ENCODE results near the gene SH2D4B.

The SH2D4B gene

GRCh38 chr10:80596391-80597257 lies 58.9 kb downstream of the SH2D4B start:
- DNase-seq = peak; percentile 38

GRCh38 chr10:80598084-80598798 lies 60.5 kb downstream of the SH2D4B start:
- DNase-seq = no peak

DNA sequence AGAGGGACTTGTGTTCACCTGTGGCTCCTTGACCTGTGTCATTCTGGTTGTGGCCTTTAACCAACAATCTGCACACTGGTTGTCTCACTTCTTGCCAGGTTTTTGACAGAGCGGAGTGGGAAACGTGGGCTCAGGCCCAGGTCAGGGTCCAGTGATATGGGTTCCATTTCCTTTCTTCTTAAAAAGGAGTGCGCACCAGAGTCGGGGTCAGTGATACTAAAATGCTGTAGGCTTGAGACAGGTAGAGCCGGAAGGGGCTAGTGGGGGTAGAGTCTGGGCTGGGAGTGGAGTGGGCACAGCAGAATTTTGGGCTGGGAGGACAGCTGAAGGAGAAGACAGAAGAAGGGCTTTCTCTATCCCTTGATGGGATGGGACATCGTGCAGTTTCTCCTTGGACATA lies 61.2 kb downstream of the SH2D4B start:
- DNase-seq = no peak

DNA sequence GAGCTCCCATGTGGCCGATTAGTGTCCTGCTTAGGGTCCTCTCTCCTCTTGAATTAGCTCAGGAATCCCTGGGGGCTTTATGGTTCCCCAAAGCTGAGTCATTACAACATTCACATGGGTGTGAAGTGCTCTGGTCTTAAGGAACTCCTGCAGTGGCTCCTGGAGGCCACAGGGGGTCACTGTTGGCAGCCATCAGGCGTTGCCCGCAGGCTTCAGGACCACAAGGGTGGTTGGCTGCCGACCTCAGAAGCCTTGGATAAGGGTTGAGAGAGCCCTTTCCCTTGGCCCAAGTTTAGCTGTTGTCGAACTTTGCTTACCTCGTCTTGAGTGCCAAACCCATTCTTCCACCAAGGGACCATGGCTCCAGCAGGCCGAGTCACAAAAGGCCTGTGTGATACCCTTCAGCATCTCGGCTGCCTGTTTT lies 61.7 kb downstream of the SH2D4B start:
- DNase-seq = peak; percentile 49

GRCh38 chr10:80600256-80600655 lies 62.6 kb downstream of the SH2D4B start:
- DNase-seq = no peak

DNA sequence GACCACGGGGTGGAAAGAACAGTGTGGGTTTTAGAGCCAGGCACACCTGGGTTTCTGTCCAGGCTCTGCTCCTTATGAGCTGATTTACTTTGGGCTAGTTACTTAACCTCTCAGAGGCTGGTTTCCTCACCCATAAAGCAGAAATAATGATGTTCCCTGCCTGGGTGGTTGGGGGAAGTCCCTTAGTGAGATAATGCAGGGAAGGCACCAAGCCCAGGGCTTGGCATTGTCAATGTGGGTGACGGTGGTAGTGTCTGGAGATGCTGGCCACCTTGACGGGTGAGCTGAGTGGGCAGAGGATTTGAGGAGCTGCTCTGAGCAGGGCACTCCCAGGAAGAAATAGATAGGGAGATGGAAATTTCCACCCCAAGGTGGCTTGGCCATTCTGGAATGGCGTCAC lies 65.2 kb downstream of the SH2D4B start:
- no peak for DNase-seq

GRCh38 chr10:80603516-80603915 lies 65.8 kb downstream of the SH2D4B start:
- no peak for DNase-seq

GRCh38 chr10:80608706-80609105 lies 71.0 kb downstream of the SH2D4B start:
- no peak for DNase-seq

DNA sequence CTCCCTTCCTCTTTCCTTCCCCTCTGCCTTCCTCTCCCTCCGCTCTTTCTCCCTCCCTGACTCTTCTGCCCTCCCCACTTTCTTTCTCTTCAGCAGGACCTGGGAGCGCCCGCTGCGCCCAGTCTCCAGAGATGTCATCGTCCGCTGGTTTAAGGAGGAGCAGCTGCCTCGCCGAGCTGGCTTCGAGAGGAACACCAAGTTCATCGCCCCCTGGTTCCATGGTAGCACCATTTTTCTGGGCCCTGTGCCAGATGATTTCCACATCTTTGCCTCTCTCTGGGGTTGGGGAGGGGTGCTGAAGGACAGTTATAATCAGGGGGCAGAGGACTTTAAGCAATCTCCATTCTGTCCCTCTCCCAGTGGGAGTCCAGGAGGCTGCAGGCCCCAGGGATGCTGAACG lies 71.6 kb downstream of the SH2D4B start:
- no peak for DNase-seq

- no peak for DNase-seq
Measured at GRCh38 chr10:80611481-80612185, 73.9 kb downstream of the SH2D4B start.

- DNase-seq = no peak
Measured at GRCh38 chr10:80612261-80612660, 74.6 kb downstream of the SH2D4B start.

DNA sequence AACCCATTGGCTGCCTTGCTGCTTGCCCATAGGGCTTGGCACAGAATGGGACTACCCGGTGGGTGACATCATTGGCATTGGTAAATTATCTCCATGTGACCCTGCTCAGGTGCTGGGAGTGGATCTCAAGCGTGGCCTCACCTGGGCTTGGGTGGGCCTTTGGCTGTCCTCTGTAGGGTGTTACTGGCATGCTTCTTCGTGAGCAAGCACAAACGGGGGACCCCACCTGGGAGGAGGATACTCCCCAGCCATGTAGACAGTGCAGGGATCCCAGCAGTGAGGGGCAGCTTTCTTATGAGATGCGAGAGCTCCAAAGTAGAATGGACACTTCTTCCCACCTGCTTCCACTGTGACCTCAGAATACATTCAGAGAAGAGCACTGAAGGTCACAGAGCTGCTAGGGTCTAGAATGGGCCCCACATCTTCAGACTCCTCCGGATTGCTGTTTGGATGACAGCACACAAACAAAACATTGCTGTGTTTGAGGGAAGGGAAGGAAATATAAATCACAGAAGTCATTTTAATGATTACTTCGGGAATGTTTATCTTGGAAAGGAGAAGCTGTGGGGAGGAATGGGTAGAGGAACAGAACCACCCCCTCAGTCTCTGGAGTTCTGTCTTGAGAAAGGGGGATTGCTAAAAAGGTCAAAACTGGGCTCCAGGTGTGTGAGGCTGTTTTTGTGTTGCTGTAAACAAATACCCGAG lies 75.9 kb downstream of the SH2D4B start:
- no peak for DNase-seq

DNA sequence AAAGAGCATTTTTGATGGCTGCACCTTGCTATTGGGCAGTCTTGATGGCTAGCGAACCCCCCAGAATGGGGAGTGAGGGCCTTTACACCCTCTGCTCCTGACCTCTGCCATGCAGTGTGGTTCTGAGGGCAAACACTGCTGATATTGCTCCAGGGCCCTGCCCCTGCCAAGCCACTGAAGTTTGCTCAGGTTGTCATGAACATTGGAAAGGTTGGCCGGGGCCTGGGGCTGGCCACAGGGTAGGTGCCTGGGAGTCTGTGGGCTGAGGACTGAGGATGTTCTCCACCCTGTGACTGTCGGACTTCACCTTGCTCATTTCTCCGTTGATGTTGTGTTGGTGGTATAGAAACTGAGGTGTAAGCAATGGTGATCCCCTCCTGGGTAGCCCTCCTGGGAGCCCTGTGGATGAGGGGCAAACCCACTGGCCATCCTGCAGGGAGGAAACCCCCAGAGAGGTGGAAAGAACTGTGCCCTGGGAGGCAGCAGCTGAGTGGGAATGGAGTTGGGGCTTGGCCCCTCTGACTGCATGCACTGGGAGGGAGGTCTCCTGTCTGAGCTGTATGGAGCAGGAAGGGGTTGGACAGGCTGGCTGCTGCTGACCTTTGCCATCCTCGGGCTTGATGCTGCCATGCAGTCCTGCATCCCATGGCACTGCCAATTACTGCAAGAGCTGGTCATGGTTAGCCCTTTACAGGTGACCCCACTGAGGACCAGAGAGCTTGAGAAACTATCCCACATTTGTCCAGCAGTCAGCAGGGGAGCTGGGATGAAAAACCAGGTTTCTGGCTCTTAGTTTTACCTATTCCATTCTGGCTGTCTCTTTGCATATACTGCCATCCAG lies 77.1 kb downstream of the SH2D4B start:
- no peak for DNase-seq

DNA sequence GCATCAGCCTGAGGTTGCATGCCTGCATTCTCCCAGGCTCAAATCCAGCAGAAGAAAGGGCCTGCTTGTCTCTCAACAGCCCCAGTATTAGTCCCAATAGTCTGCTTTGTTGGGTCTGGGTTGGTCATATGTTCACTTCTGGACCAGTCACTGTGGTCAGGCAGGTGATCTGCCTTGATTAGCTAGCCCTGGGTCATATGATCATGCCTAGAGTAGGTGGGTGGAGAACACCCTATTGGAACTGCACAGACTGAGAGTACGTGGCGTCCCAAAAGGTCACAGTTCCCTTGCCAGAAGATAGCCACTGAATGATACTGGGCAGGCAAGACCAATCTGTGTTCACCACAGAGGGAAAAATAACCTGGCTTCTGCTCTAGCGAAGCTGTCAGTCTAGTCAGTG lies 80.1 kb downstream of the SH2D4B start:
- DNase-seq = no peak

DNA sequence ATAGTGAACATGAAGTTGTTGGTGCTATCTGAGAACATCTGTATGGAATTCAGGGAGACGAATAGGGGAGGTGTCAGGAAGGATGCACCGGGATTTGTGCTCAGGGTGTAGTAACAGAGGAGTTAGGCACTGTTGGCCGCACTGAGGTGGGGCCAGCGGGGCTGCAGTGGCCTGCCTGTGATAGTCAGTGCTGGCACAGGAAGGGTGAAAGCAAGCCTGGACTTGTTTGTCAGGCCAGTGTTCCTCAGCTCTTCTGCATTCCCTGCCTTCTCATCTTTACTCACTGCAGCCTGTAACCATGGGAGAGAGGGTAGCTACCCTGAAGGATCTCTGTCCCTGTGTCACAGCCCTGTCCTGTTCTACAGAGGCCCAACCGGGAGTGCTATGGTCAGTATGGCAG lies 81.3 kb downstream of the SH2D4B start:
- no peak for DNase-seq

- no peak for DNase-seq
Measured at GRCh38 chr10:80622153-80622552, 84.5 kb downstream of the SH2D4B start.

DNA sequence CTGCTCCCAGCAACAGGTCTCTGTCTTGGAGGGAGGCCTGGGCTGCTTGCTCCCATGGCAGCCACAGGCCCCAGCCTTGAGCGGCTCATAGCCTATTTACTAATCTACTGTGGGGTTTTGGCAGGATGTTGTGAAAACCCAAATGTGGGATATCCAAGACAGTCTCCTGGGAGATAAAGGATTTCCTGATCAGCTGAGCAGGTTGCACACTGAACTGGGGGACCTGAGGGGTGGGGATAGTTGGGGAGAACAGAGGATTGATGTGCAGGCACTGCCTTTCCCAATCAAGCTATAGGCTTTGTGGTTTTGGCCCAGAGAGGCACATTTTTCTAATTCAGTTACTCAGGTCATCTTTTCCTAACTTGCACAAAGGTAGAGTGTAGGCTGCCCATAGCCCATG lies 92.6 kb downstream of the SH2D4B start:
- no peak for DNase-seq

GRCh38 chr10:80632742-80633141 lies 95.0 kb downstream of the SH2D4B start:
- no peak for DNase-seq

DNA sequence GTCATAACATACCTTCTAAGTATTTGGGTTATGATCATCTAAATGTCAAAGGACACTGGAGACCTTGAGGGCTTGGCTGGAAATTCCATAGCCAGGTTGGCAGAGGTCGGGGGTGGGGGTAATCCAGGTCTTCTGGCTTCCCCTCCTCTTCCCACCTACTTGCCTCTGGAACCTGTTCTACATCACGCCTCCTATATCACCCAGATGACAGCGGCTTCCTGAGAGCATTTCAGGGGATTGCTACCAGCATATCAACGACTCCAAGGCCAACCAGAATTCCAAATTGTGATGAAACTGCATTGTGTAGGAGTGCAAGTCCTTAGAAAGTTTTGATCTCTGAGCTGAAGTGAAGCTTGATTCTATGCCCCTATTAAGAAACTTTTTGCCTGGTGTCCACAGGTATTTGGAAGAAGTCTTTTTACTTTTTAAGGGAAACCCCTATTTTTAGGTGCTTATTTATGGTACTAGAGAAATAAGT lies 95.7 kb downstream of the SH2D4B start:
- no peak for DNase-seq

GRCh38 chr10:80633910-80634309 lies 96.2 kb downstream of the SH2D4B start:
- DNase-seq = no peak

DNA sequence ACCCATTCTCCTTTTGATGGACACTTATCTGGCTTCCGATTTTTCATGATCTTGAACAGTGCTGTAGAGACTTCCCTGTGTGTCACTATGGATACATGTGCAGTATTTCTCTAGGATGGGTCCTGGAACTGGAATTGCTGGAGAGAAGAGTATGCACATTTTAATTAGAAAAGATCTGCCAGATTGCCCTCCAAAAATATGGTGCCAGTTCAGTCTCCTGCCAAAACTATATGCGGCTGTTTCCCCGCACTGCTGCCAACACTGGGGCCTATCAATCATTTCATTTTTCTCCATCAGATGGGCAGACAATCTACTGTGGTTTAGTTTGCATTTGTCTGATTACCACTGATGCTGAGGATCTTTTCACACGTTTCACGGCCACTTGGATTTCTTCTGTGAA lies 105.0 kb downstream of the SH2D4B start:
- no peak for DNase-seq

GRCh38 chr10:80646366-80646765 lies 108.7 kb downstream of the SH2D4B start:
- DNase-seq = no peak
